ENCODE measurements around the gene CDK12.
"Not testable (repeated sequence)": the region's sequence is repeated elsewhere in the genome, so short reads cannot be mapped to it uniquely, and the experiment has no call there.

Gene CDK12

DNA sequence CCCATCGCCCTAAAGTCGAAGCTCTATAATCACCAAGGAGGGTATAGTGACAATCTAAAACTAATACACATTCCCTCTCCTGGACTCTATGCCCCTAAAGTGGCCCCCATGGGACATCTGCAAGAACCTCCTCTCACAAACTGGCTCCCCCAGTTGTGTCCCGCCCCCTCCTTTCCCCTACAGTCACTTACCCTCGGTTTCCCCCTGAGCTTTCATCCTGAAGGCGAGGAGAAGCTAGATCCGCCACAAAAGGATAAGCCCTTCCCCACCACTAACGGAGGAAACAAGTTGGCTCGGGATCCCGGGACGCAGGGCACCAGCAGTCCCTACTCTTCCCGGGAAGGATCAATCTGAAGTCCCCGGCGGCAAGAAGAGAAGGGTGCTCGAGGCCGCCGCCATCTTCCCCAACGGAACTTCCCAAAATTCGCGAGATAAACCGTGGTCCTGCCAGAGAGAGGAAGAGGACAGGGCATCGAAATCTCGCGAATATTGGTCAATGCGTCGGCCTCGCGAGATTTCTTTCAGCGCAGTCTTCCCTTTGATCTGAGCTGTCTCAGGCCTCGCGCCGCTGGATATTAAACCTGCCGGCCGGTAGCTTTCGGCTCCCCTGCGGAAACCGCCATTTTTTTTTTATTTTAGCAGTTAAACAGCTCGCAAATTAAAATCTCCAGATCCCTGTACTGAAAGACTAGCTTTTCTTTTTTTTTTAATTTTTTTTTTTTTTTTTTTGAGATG is 10.3 kb upstream of the CDK12 start, which contains the start of gene MED1:
Gene MED1, minus strand, starts transcription at position 417 of the 735 bp plus-strand sequence. Its CDS starts 201 bp downstream, at position 216.
- H3K4me3 ChIP-seq (replicated peaks in 1 of 2; ENCODE audit: low read depth in 2 of 2, low read length in 2 of 2): peak within 1 kb of the TSS; percentile 78 to 80
- TF ChIP-seq, protein P1, sequence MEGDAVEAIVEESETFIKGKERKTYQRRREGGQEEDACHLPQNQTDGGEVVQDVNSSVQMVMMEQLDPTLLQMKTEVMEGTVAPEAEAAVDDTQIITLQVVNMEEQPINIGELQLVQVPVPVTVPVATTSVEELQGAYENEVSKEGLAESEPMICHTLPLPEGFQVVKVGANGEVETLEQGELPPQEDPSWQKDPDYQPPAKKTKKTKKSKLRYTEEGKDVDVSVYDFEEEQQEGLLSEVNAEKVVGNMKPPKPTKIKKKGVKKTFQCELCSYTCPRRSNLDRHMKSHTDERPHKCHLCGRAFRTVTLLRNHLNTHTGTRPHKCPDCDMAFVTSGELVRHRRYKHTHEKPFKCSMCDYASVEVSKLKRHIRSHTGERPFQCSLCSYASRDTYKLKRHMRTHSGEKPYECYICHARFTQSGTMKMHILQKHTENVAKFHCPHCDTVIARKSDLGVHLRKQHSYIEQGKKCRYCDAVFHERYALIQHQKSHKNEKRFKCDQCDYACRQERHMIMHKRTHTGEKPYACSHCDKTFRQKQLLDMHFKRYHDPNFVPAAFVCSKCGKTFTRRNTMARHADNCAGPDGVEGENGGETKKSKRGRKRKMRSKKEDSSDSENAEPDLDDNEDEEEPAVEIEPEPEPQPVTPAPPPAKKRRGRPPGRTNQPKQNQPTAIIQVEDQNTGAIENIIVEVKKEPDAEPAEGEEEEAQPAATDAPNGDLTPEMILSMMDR (IDR thresholded peaks at IDR 0.05; ENCODE audit: low read depth, low read length): no peak
- peak; percentile 99 for DNase-seq (ENCODE audit: low read depth in 2 of 2)

DNA sequence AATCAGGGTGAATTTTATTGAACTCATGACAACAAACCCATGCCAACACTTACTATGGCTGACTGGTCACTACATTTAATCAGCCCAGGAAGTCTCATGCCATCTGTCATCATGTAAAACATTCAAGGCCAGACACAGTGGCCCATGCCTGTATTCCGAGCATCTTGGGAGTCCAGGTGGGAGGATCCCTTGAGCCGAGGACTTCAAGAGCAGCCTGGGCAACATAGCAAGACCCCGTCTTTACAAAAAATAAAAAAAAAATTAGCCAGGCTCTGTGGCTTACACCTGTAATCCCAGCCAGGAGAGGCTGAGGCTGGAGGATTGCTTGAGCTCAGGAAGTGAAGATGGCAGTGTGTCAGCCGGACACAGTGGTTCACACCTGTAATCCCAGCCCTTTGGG is 5.4 kb upstream of the CDK12 start:
- DNase-seq (ENCODE audit: low read depth in 2 of 2): no peak
- no peak overlapping the region for H3K4me3 ChIP-seq (replicated peaks in 1 of 2; ENCODE audit: low read depth in 2 of 2, low read length in 2 of 2)
- TF ChIP-seq, protein P1 (IDR thresholded peaks at IDR 0.05; ENCODE audit: low read depth, low read length): no peak

DNA sequence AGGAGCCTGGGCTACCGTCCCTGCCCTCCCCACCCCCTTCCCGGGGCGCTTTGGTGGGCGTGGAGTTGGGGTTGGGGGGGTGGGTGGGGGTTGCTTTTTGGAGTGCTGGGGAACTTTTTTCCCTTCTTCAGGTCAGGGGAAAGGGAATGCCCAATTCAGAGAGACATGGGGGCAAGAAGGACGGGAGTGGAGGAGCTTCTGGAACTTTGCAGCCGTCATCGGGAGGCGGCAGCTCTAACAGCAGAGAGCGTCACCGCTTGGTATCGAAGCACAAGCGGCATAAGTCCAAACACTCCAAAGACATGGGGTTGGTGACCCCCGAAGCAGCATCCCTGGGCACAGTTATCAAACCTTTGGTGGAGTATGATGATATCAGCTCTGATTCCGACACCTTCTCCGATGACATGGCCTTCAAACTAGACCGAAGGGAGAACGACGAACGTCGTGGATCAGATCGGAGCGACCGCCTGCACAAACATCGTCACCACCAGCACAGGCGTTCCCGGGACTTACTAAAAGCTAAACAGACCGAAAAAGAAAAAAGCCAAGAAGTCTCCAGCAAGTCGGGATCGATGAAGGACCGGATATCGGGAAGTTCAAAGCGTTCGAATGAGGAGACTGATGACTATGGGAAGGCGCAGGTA is 762 bp downstream of the CDK12 start:
- peak in 1 of 2 donors; percentile 14 for DNase-seq (ENCODE audit: low read depth in 2 of 2)
- peak overlapping the region; percentile 93 to 99 for H3K4me3 ChIP-seq (replicated peaks in 1 of 2; ENCODE audit: low read depth in 2 of 2, low read length in 2 of 2)
- TF ChIP-seq, protein P1 (IDR thresholded peaks at IDR 0.05; ENCODE audit: low read depth, low read length): no peak

DNA sequence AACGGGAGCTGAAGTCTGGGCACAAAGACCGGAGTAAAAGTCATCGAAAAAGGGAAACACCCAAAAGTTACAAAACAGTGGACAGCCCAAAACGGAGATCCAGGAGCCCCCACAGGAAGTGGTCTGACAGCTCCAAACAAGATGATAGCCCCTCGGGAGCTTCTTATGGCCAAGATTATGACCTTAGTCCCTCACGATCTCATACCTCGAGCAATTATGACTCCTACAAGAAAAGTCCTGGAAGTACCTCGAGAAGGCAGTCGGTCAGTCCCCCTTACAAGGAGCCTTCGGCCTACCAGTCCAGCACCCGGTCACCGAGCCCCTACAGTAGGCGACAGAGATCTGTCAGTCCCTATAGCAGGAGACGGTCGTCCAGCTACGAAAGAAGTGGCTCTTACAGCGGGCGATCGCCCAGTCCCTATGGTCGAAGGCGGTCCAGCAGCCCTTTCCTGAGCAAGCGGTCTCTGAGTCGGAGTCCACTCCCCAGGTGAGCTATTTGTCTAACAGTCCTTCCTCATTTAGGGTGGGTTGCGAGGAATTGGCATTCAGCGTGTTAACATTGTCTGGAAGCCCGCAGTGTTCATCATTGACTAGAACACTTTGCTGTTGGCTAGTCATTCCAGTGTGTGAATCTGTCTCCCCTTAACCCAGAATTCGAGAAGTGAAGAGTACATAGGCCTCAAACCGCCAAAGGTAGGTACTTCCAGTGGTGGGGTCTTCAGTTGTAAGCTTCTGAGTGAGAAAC is 1.5 kb downstream of the CDK12 start:
- TF ChIP-seq, protein P1 (IDR thresholded peaks at IDR 0.05; ENCODE audit: low read depth, low read length): no peak
- peak overlapping the region; percentile 93 to 99 for H3K4me3 ChIP-seq (replicated peaks in 1 of 2; ENCODE audit: low read depth in 2 of 2, low read length in 2 of 2)
- peak in 1 of 2 donors; percentile 27 for DNase-seq (ENCODE audit: low read depth in 2 of 2)

DNA sequence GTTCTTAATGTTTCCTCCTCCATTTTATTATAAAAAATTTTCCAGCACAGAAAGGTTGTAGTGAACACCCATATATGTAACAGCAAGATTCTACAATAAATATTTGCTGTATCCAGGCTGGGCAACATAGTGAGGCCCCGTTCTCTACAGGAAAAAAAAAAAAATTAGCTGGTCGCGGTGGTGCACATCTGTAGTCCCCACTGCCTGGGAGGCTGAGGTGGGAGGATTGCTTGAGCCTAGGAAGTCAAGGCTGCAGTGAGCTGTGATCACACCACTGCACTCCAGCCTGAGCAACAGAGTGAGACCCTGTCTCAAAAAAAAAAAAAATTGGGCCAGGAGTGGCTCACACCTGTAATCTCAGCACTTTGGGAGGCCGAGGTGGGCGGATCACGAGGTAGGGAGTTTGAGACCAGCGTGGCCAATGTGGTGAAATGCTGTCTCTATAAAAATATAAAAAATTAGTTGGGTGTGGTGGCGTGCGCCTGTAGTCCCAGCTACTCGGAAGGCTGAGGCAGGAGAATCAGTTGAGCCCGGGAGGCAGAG is 3.4 kb downstream of the CDK12 start:
- peak overlapping the region in 1 of 2 donors; percentile 99 for H3K4me3 ChIP-seq (replicated peaks in 1 of 2; ENCODE audit: low read depth in 2 of 2, low read length in 2 of 2)

DNA sequence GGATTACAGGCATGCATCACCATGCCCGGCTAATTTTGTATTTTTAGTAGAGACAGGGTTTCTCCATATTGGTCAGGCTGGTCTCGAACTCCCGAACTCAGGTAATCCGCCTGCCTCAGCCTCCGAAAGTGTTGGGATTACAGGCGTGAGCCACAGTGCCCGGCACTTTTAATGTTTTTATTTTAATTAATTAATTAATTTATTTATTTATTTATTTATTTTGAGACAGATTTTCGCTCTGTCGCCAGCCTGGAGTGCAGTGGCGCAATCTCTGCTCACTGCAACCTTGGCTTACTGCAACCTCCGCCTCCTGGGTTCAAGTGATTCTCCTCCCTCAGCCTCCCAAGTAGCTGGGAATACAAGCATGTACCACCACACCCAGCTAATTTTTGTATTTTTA is 7.3 kb downstream of the CDK12 start:
- DNase-seq (ENCODE audit: low read depth in 2 of 2); H3K4me3 ChIP-seq (replicated peaks in 1 of 2; ENCODE audit: low read depth in 2 of 2, low read length in 2 of 2): not testable (repeated sequence)

More for the DNA sequence above, 3.4 kb downstream of the CDK12 start:
- not testable (repeated sequence) for DNase-seq (ENCODE audit: low read depth in 2 of 2)

DNA sequence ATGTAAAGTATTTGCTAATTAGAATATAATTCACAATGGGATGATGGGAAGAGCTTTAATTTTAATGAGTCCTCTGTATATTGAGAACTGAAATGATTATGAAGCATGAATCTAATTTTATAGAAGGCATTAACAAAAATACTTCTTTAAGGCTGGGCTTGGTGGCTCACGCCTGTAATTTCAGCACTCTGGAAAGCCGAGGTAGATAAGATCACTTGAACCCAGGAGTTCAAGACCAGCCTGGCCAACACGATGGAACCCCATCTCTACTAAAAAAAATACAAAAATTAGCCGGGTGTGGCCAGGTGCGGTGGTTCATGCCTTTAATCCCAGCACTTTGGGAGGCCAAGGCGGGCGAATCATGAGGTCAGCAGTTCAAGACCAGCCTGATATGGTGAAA is 12.0 kb downstream of the CDK12 start:
- TF ChIP-seq, protein P1 (IDR thresholded peaks at IDR 0.05; ENCODE audit: low read depth, low read length): no peak
- no peak for DNase-seq (ENCODE audit: low read depth in 2 of 2)
- H3K4me3 ChIP-seq (replicated peaks in 1 of 2; ENCODE audit: low read depth in 2 of 2, low read length in 2 of 2): no peak overlapping the region

DNA sequence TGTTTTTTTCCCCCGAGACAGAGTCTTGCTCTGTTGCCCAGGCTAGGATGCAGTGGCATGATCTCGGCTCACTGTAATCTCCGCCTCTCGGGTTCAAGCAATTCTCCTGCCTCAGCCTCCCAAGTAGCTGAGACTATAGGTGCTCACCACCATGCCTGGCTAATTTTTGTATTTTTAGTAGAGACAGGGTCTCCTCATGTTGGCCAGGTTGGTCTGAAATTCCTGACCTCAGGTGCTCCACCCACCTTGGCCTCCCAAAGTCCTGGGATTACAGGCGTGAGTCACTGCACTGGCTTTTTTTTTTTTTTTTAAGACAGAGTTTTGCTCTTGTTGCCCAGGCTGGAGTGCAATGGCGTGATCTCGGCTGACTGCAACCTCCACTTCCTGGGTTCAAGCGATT is 18.3 kb downstream of the CDK12 start:
- DNase-seq (ENCODE audit: low read depth in 2 of 2); H3K4me3 ChIP-seq (replicated peaks in 1 of 2; ENCODE audit: low read depth in 2 of 2, low read length in 2 of 2): not testable (repeated sequence)

All from cardiac fibroblast (primary cell).